IPS-15b (cell line): ENCODE measurements around the gene CHD3.

Experiments
- H3K27me3 ChIP-seq: one replicate; pipeline ENCODE4 v1.6.1; 2013; ENCODE audit warnings: low read length; ENCODE audit not compliant: control insufficient read depth, insufficient read depth
- H3K36me3 ChIP-seq: one replicate; pipeline ENCODE4 v1.6.1; 2013; ENCODE audit warnings: low read length; ENCODE audit not compliant: control insufficient read depth, insufficient read depth
- H3K4me1 ChIP-seq: one replicate; pipeline ENCODE4 v1.6.1; 2013; ENCODE audit warnings: mild to moderate bottlenecking, low read length; ENCODE audit not compliant: control insufficient read depth, insufficient read depth
- H3K4me3 ChIP-seq: one replicate; pipeline ENCODE4 v1.5.1; 2013; ENCODE audit warnings: low read depth, low read length
- H3K9ac ChIP-seq: one replicate; pipeline ENCODE4 v1.6.1; 2013; ENCODE audit warnings: low read depth, mild to moderate bottlenecking, low read length
- H3K9me3 ChIP-seq: one replicate; pipeline ENCODE4 v1.6.1; 2013; ENCODE audit warnings: mild to moderate bottlenecking, low read length; ENCODE audit not compliant: control insufficient read depth, insufficient read depth

CHD3 gene

DNA sequence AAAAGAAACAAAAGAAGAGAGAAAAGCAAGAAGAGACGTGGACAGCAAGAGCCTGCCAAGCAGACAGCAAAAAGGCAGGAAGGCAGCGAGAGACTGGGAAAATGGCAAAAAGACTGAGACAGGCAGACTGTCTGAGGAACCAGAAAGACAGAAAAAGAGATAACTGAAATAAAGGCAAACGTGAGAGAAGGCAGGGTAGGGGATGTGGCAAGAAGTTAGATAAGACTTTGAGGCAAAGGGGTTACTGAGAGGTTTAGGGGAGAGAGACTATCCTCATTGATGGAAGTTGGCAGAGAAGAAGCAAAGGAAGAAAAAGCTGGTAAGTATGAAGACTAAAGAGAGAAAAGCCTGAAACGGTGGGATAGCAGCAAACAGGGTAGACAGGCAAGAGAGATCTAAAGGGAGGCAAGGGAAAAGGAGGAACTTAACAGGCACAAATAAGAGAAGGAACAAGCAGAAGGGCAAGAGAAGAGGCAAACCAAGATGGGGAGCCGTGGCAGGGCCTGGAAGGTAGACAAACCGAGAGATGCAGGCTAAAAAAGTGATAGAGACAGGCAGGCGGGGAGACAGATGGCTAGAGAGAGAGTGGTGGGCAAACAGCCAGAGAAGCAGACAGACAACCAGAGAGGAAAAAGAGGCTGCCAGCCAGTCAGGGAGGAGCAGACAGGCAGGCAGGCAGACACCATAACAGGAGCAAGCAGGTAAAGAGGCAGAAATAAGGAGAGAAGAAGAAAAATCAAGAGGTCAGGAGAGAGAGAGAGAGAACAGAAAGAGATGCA lies 7.1 kb upstream of the CHD3 start:
- no peaks in the 10 kb centered on the region for H3K36me3 ChIP-seq
- no peaks in the 10 kb centered on the region for H3K27me3 ChIP-seq
- no peaks in the 10 kb centered on the region for H3K9me3 ChIP-seq
- H3K4me1 ChIP-seq: no peaks in the 10 kb centered on the region
- H3K9ac ChIP-seq: no peak overlapping the region
- no peak overlapping the region for H3K4me3 ChIP-seq

GRCh38 chr17:7882068-7882467 lies 6.5 kb upstream of the CHD3 start:
- Histone ChIP-seq H3K4me1 (peaks cover 2% of the 10 kb centered on the region), H3K9ac (no peak overlapping the region), H3K36me3 (no peaks in the 10 kb centered on the region)

GRCh38 chr17:7882629-7883028 lies 6.0 kb upstream of the CHD3 start:
- Histone ChIP-seq H3K4me3 (no peak overlapping the region), H3K4me1 (peaks cover 4% of the 10 kb centered on the region), H3K27me3 (no peaks in the 10 kb centered on the region), H3K36me3 (no peaks in the 10 kb centered on the region), H3K9me3 (no peaks in the 10 kb centered on the region), H3K9ac (no peak overlapping the region)

More at GRCh38 chr17:7882068-7882467, 6.5 kb upstream of the CHD3 start:
- Histone ChIP-seq H3K4me3 (no peak overlapping the region), H3K9me3 (no peaks in the 10 kb centered on the region), H3K27me3 (no peaks in the 10 kb centered on the region)

- peaks cover 6% of the 10 kb centered on the region for H3K4me1 ChIP-seq
- no peak overlapping the region for H3K9ac ChIP-seq
- H3K27me3 ChIP-seq: no peaks in the 10 kb centered on the region
- H3K36me3 ChIP-seq: no peaks in the 10 kb centered on the region
- H3K9me3 ChIP-seq: no peaks in the 10 kb centered on the region
- peak overlapping the region; percentile 11 for H3K4me3 ChIP-seq
Measured at GRCh38 chr17:7883781-7884386, 4.7 kb upstream of the CHD3 start.

GRCh38 chr17:7884581-7885366 lies 3.8 kb upstream of the CHD3 start:
- no peaks in the 10 kb centered on the region for H3K27me3 ChIP-seq
- H3K4me3 ChIP-seq: peak overlapping the region; percentile 85
- no peaks in the 10 kb centered on the region for H3K36me3 ChIP-seq
- no peaks in the 10 kb centered on the region for H3K9me3 ChIP-seq
- H3K4me1 ChIP-seq: peaks cover 6% of the 10 kb centered on the region
- H3K9ac ChIP-seq: no peak overlapping the region

DNA sequence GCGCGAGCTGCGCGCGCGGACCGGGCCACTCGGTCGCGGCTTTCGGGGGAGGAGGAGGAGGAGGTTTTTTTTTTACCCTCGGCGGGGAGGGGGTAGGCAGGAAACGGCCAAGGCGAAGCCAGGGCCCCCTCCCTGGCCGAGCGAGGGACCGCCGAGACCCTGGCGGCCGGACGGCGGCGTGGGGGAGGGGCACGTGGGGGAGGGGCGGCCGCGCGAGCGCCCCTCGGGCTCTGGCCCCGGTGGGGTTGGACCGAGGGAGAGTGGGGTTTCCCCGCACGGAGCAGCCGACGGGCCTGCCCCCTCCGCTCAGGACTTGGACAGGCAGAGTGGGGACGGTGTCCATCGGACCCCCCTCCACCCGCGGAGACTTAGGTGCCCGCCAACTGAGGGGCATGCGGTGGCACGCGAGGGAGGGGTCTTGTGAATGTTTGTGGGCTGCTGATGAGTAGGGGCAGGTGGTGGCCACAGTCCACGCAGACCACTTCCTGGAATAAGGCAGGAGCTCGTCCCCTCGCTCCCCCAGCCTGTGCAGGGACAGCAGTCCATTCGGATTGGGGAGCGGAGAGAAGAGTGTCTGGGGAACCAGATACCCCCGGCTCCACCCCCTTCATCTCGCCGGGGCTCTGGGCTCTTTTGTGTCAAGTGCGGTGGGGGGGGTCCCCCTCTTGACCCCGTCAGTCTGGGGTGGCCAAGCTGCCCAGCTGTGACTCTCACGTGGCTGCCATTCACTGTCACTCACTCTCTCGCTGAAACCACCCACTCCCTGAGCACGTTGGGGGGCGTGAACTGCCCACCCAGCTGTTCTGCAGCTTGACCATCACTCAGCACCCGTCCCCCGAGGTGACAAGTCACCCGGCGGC lies 3.0 kb upstream of the CHD3 start:
- no peaks in the 10 kb centered on the region for H3K27me3 ChIP-seq
- H3K36me3 ChIP-seq: no peaks in the 10 kb centered on the region
- peak overlapping the region; percentile 85 for H3K4me3 ChIP-seq
- no peaks in the 10 kb centered on the region for H3K9me3 ChIP-seq
- H3K4me1 ChIP-seq: peaks cover 6% of the 10 kb centered on the region
- H3K9ac ChIP-seq: peak overlapping the region; percentile 65

DNA sequence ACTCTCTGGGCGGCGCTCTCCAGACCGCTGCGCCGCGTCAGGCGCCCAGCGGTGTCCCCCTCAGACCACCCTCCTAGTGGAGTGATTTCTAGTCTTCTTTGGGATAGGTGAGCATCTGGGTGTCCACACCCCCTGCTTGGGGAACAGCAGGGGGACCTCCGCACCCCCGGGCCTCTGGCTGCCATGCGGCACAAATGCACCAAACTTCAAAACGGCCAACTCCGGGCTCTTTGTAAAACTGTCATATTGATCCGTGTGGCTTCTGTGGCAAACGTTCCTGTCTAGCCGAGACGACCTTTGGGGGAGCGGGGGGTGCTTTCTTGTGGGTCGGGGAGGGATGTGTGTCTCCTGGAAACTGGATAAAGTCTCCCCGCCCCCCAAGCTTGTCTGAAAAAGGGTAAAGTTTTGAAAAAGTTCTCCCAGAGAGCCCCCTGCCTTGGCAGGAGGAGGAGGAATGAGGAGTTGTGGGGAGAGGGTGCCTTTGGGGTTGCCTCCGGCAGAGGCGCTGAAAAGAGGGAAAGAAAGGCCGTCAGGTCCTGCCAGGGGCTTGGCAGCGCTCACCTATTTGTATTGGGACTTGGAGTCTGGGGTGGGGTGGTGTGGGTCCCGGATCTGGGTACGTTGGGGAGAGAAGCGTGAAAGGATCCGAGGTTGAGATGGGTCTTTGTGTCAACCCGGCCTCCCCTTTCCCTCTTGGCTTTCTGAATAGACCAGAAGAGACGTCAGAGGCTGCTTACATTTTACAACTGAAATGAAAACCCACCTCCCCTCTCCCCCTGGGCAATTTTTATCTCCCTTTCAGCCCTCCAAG lies 2.2 kb upstream of the CHD3 start:
- H3K4me1 ChIP-seq: peaks cover 6% of the 10 kb centered on the region
- peaks cover 4% of the 10 kb centered on the region for H3K36me3 ChIP-seq
- no peaks in the 10 kb centered on the region for H3K27me3 ChIP-seq
- no peaks in the 10 kb centered on the region for H3K9me3 ChIP-seq
- H3K9ac ChIP-seq: peak overlapping the region; percentile 9
- peak overlapping the region; percentile 85 for H3K4me3 ChIP-seq

GRCh38 chr17:7887038-7887481 lies 1.5 kb upstream of the CHD3 start:
- Histone ChIP-seq H3K27me3 (no peaks in the 10 kb centered on the region), H3K9me3 (no peaks in the 10 kb centered on the region), H3K9ac (peak overlapping the region; percentile 9), H3K4me1 (peaks cover 6% of the 10 kb centered on the region), H3K4me3 (peak overlapping the region; percentile 85), H3K36me3 (peaks cover 4% of the 10 kb centered on the region)

GRCh38 chr17:7887482-7888183 lies 956 bp upstream of the CHD3 start:
- peak overlapping the region; percentile 85 for H3K4me3 ChIP-seq
- H3K4me1 ChIP-seq: peaks cover 6% of the 10 kb centered on the region
- no peaks in the 10 kb centered on the region for H3K9me3 ChIP-seq
- H3K9ac ChIP-seq: peak overlapping the region; percentile 70
- H3K36me3 ChIP-seq: peaks cover 4% of the 10 kb centered on the region
- H3K27me3 ChIP-seq: no peaks in the 10 kb centered on the region

DNA sequence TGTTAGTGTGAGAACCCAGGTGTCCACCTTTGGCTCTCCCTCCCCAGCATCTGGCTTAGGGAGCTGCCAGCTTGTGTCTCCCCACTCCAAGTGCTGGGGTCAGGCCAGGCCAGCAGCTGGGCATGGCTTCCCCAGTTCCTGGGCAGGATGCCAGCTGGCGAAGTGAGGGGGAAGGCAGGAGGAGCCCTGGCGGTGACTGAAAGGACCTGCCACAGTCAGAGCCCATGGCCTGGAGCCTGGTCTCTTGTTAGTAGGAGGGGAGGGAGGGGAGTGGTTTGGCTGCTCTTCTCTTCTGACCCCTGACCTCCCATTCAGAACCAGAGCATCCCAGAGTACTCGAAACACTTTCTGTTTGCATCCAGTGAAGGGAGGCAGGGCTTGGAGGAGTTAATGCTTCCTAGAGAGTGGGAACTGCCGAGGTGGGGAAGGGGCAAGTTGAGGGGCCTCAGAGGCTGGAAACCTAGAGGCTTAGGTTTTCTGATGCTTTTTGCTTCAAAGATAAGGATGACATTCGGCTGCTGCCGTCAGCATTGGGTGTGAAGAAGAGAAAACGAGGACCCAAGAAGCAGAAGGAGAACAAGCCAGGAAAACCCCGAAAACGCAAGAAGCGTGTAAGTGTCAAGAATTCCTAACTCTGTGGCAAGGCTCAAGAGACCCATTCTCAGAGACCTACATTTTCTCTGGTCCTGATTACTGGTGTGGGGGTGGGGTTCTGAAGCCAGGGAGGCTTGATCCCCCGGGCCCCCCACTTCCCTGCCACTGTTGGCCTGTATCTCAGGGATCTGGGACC lies 772 bp downstream of the CHD3 start:
- peaks cover 4% of the 10 kb centered on the region for H3K36me3 ChIP-seq
- no peak overlapping the region for H3K9ac ChIP-seq

More for the DNA sequence above, 772 bp downstream of the CHD3 start:
- Histone ChIP-seq H3K9me3 (no peaks in the 10 kb centered on the region), H3K4me3 (no peak overlapping the region), H3K4me1 (peaks cover 6% of the 10 kb centered on the region), H3K27me3 (no peaks in the 10 kb centered on the region)
